ENCODE data around the gene PRPF19.

- TF ChIP-seq, protein P1, sequence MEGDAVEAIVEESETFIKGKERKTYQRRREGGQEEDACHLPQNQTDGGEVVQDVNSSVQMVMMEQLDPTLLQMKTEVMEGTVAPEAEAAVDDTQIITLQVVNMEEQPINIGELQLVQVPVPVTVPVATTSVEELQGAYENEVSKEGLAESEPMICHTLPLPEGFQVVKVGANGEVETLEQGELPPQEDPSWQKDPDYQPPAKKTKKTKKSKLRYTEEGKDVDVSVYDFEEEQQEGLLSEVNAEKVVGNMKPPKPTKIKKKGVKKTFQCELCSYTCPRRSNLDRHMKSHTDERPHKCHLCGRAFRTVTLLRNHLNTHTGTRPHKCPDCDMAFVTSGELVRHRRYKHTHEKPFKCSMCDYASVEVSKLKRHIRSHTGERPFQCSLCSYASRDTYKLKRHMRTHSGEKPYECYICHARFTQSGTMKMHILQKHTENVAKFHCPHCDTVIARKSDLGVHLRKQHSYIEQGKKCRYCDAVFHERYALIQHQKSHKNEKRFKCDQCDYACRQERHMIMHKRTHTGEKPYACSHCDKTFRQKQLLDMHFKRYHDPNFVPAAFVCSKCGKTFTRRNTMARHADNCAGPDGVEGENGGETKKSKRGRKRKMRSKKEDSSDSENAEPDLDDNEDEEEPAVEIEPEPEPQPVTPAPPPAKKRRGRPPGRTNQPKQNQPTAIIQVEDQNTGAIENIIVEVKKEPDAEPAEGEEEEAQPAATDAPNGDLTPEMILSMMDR (IDR thresholded peaks at IDR 0.05) = peak in 1 of 3 experiments; percentile 40
- TF ChIP-seq POLR2A (IDR thresholded peaks at IDR 0.05; ENCODE audit: low read depth) (no peak), POLR2AphosphoS5 (IDR thresholded peaks at IDR 0.05) (peak; percentile 81 to 96), EP300 (IDR thresholded peaks at IDR 0.05) (no peak)
These were observed 64.4 kb downstream of the PRPF19 start, which contains the start of gene CCDC86 for GRCh38 chr11:60841797-60842667.

Measured in esophagus muscularis mucosa (tissue), 4 donors.